ENCODE data around the gene PHC2.

The PHC2 gene

GRCh38 chr1:33378976-33379375 is 51.9 kb downstream of the PHC2 start:
- DNase-seq (ENCODE audit: low read depth), result no peak
- H3K4me3 ChIP-seq (ENCODE audit: low read depth, low read length), result no peak overlapping the region
- TF ChIP-seq CTCF (conservative IDR thresholded peaks at IDR 0.05; ENCODE audit: low read depth, low read length), result peak; percentile 19

- no peak for DNase-seq (ENCODE audit: low read depth)
- TF ChIP-seq CTCF (conservative IDR thresholded peaks at IDR 0.05; ENCODE audit: low read depth, low read length), result no peak
- H3K4me3 ChIP-seq (ENCODE audit: low read depth, low read length), result no peak overlapping the region
Measured at GRCh38 chr1:33378524-33378923, 52.4 kb downstream of the PHC2 start.

- no peak for TF ChIP-seq CTCF (conservative IDR thresholded peaks at IDR 0.05; ENCODE audit: low read depth, low read length)
- H3K4me3 ChIP-seq (ENCODE audit: low read depth, low read length), result no peak overlapping the region
- no peak for DNase-seq (ENCODE audit: low read depth)
Measured at GRCh38 chr1:33377756-33378155, 53.1 kb downstream of the PHC2 start.

- H3K4me3 ChIP-seq (ENCODE audit: low read depth, low read length), result no peak overlapping the region
- no peak for DNase-seq (ENCODE audit: low read depth)
- TF ChIP-seq CTCF (conservative IDR thresholded peaks at IDR 0.05; ENCODE audit: low read depth, low read length), result no peak
Measured at GRCh38 chr1:33377013-33377412, 53.9 kb downstream of the PHC2 start.

GRCh38 chr1:33375316-33375715 is 55.6 kb downstream of the PHC2 start:
- no peak for TF ChIP-seq CTCF (conservative IDR thresholded peaks at IDR 0.05; ENCODE audit: low read depth, low read length)
- no peak for DNase-seq (ENCODE audit: low read depth)
- no peak overlapping the region for H3K4me3 ChIP-seq (ENCODE audit: low read depth, low read length)

GRCh38 chr1:33374336-33375105 is 56.4 kb downstream of the PHC2 start:
- DNase-seq (ENCODE audit: low read depth), result peak; percentile 73
- H3K4me3 ChIP-seq (ENCODE audit: low read depth, low read length), result no peak overlapping the region
- no peak for TF ChIP-seq CTCF (conservative IDR thresholded peaks at IDR 0.05; ENCODE audit: low read depth, low read length)

- DNase-seq (ENCODE audit: low read depth), result no peak
- H3K4me3 ChIP-seq (ENCODE audit: low read depth, low read length), result no peak overlapping the region
- no peak for TF ChIP-seq CTCF (conservative IDR thresholded peaks at IDR 0.05; ENCODE audit: low read depth, low read length)
Measured at GRCh38 chr1:33373606-33374005, 57.3 kb downstream of the PHC2 start.

Data from choroid plexus epithelial cell (primary cell).